ENCODE measurements around the gene STAMBP.

STAMBP gene

DNA sequence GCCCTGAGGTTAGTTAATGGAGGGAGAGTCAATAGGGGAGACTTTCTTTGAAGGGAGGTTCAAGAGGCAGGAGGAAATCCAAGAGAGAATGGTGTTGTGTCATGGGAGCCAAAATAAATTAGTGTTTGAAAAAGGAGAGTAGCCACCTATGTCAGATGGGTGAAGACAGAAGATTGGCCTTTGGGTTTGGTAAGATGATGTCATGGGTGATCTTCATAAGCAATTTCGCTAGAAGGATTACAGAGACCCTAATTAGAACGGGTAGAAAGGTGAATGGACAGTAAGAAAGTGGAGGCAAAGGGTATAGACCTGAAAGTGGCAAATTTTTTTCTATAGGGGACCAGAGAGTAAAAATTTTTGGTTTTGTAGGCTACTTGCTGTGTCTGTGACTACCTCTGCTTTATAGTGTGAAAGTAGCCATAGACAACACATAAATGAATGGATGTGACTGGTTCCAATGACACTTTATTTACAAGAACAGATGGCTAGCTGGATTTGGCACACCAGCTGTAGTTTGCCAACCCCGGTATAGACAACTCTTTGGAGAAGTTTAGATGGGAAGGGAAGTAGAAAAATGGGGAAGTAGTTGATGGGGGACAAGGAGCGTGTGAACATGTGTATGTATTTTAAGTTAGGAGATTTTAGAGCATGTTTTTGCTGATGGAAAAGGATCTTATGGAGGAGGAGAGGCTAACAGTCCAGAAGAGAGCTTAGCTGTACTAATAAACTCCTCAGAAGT is 9.3 kb downstream of the STAMBP start:
- Histone ChIP-seq H3K27ac (ENCODE audit: low read depth, low read length) (no peak overlapping the region), H3K4me1 (ENCODE audit: control insufficient read depth, insufficient read depth, low read length) (no peaks in the 10 kb centered on the region), H3K4me3 (ENCODE audit: low read depth, low read length) (no peak overlapping the region), H3K9me3 (ENCODE audit: control insufficient read depth, insufficient read depth, low read length) (no peaks in the 10 kb centered on the region), H3K36me3 (ENCODE audit: control insufficient read depth, insufficient read depth, low read length) (peaks cover 61% of the 10 kb centered on the region), H3K27me3 (ENCODE audit: control insufficient read depth, insufficient read depth, low read length) (no peaks in the 10 kb centered on the region), H3K9ac (ENCODE audit: low read depth, low read length) (no peak overlapping the region)

DNA sequence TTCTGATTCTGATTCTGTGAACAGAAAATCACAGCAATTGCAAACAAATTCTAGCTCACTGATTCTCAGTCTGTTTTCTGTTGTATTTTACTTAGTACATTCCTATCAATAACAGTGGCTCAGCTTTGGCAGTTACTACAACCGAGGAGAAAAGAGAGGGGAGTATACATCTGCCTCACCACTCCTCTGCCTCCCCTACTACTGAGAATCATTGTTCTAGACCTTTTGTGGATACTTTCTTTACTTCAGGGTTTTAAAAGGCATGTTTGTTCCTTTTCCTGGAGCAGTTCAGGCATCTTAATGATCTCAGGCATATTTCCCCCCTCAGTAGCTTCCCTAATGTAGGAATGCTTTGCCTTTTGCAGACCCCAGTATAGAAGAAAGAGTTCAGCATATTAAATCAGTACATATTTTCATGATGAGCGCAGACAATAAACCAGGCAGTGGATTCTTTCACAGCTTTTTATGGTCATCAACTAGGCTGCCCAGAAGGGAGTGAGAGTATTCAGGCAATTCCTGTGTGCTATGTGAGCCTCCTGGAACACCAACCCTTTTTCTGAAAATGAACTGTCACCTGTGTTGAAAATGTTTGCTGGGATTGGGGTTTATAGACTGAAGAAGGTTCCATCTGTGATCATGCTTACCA is 10.3 kb downstream of the STAMBP start:
- Histone ChIP-seq H3K9ac (ENCODE audit: low read depth, low read length) (no peak overlapping the region), H3K36me3 (ENCODE audit: control insufficient read depth, insufficient read depth, low read length) (peaks cover 59% of the 10 kb centered on the region), H3K4me3 (ENCODE audit: low read depth, low read length) (no peak overlapping the region), H3K27ac (ENCODE audit: low read depth, low read length) (no peak overlapping the region), H3K27me3 (ENCODE audit: control insufficient read depth, insufficient read depth, low read length) (no peaks in the 10 kb centered on the region), H3K4me1 (ENCODE audit: control insufficient read depth, insufficient read depth, low read length) (no peaks in the 10 kb centered on the region), H3K9me3 (ENCODE audit: control insufficient read depth, insufficient read depth, low read length) (no peaks in the 10 kb centered on the region)

DNA sequence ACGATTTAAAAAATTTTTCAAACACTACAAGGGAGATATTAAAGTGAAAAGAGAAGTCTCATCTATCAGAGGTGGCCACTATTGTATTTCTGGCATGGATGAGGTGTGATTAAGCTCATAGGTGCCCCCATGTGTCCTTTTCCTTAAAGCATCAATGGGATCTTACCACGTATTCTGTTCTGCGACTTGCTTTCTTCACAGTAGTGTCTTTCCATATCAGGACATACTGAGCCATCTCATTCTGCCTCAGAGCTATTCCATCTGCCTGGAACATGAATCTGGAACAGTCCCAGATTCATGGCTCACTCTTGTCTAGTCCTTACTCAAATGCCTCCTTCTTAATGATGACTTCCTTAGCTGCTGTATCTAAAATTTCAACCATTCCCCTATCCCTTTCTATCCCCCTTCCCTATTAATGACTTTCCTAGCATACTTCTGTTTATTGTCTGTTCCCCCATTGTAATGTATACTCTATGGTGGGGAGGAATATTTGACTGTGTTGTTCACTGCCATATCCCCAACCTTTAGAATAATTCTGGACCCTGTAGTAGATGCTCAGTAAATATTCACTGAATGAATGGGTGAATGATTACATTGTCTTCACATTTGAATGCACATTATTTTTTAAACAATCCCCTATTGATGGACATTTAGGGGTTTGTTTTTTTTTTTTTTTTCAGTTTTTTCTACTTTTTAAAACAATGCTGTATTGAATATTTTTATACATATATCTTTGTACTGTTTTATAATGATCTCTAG is 11.1 kb downstream of the STAMBP start:
- H3K27me3 ChIP-seq (ENCODE audit: control insufficient read depth, insufficient read depth, low read length), result no peaks in the 10 kb centered on the region
- H3K27ac ChIP-seq (ENCODE audit: low read depth, low read length), result no peak overlapping the region
- no peak overlapping the region for H3K9ac ChIP-seq (ENCODE audit: low read depth, low read length)
- peaks cover 61% of the 10 kb centered on the region for H3K36me3 ChIP-seq (ENCODE audit: control insufficient read depth, insufficient read depth, low read length)
- H3K9me3 ChIP-seq (ENCODE audit: control insufficient read depth, insufficient read depth, low read length), result no peaks in the 10 kb centered on the region
- H3K4me1 ChIP-seq (ENCODE audit: control insufficient read depth, insufficient read depth, low read length), result no peaks in the 10 kb centered on the region
- no peak overlapping the region for H3K4me3 ChIP-seq (ENCODE audit: low read depth, low read length)

DNA sequence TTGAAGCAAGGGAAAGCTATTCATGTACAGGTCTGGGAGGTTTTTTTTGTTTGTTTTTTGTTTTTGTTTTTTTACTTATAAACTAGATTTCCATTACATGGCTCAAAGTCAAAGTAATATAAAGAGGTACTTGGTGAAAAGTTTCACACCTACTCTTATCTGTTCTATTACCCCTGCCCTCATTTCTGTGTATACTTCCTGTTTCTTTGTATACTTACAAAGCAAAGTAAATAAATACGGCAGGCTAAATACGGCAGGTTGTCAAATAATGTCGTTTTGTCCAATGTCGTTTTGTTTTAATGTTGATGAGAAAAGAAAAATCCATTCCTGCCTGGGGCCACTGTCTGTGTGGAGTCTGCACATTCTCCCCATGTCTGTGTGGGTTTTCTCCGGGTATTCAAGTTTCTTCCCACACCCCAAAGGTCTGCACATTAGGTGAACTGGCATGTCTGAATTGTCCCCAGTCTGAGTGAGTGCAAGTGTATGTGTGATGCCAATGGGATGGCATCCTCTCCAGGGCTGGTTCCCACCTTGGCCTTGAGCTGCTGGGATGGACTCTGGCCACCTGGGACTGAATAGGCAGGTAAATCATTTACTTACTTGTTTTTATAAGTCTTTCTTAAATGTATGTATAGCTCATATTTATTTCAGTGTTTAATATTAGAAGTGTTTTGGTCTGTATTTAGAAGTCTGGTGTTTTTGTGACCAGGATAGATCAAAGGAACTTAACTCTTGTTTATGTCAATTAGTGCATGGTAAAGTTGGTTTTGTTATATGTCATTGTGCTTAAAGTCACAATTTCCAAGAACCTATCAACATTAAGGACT is 13.4 kb downstream of the STAMBP start:
- H3K27ac ChIP-seq (ENCODE audit: low read depth, low read length), result no peak overlapping the region
- no peaks in the 10 kb centered on the region for H3K4me1 ChIP-seq (ENCODE audit: control insufficient read depth, insufficient read depth, low read length)
- peaks cover 78% of the 10 kb centered on the region for H3K36me3 ChIP-seq (ENCODE audit: control insufficient read depth, insufficient read depth, low read length)
- H3K9me3 ChIP-seq (ENCODE audit: control insufficient read depth, insufficient read depth, low read length), result no peaks in the 10 kb centered on the region
- H3K4me3 ChIP-seq (ENCODE audit: low read depth, low read length), result no peak overlapping the region
- no peaks in the 10 kb centered on the region for H3K27me3 ChIP-seq (ENCODE audit: control insufficient read depth, insufficient read depth, low read length)
- H3K9ac ChIP-seq (ENCODE audit: low read depth, low read length), result no peak overlapping the region

DNA sequence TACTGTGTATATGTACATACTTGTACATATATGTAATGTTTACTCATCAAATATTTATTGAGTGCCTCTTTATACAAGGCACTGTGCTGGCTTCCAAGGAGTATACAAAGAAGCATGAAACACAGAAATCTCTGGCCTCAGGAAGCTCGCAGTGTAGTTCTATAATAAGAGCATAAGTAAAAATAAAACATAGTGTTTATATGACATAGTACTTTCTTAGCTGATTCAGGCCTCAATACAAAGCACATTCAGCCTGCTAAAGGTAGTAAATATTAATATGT is 13.9 kb downstream of the STAMBP start:
- H3K4me3 ChIP-seq (ENCODE audit: low read depth, low read length), result no peak overlapping the region
- H3K9ac ChIP-seq (ENCODE audit: low read depth, low read length), result no peak overlapping the region
- no peaks in the 10 kb centered on the region for H3K9me3 ChIP-seq (ENCODE audit: control insufficient read depth, insufficient read depth, low read length)
- no peaks in the 10 kb centered on the region for H3K27me3 ChIP-seq (ENCODE audit: control insufficient read depth, insufficient read depth, low read length)
- no peak overlapping the region for H3K27ac ChIP-seq (ENCODE audit: low read depth, low read length)
- H3K36me3 ChIP-seq (ENCODE audit: control insufficient read depth, insufficient read depth, low read length), result peaks cover 84% of the 10 kb centered on the region
- no peaks in the 10 kb centered on the region for H3K4me1 ChIP-seq (ENCODE audit: control insufficient read depth, insufficient read depth, low read length)

DNA sequence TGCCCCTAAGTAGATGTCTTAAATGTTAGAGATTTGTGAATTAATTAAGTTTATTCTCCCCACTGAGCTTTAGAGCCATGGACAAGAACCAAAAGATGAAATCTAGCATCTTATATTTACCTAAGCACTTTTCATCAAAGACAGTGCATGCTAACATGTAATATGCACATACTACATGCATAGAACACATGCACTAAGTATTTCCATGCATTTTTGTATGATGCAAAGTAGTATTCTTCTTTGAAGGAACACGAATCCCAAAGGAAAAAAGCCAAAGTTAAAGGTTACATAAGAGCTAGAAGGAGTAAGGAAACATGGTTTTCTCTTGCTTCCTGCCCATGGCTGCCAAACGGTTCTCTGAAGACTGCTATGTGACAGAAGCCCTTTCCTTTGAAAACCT is 15.3 kb downstream of the STAMBP start:
- Histone ChIP-seq H3K36me3 (ENCODE audit: control insufficient read depth, insufficient read depth, low read length) (peaks cover 87% of the 10 kb centered on the region), H3K9me3 (ENCODE audit: control insufficient read depth, insufficient read depth, low read length) (no peaks in the 10 kb centered on the region), H3K27ac (ENCODE audit: low read depth, low read length) (no peak overlapping the region), H3K4me1 (ENCODE audit: control insufficient read depth, insufficient read depth, low read length) (no peaks in the 10 kb centered on the region), H3K4me3 (ENCODE audit: low read depth, low read length) (no peak overlapping the region), H3K9ac (ENCODE audit: low read depth, low read length) (no peak overlapping the region), H3K27me3 (ENCODE audit: control insufficient read depth, insufficient read depth, low read length) (no peaks in the 10 kb centered on the region)

DNA sequence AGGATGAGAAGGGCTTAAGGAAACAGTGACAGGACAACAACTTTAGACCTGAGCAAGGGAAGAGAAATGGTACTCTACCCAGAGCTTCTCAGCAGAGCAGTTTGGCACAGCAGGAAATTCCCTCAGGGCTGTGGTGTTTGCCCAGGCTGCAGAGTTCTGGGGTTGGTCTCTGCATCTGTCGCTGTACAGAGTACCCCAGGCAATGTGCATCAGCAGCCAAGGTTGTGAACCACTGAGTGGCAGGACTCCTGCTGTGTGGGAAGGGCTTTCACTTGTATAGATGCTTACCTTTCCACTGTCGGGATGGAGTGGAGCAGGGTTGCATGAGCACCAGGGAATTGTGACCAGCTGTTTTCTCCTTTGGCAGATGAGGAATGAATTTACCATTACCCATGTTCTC is 21.2 kb downstream of the STAMBP start:
- H3K36me3 ChIP-seq (ENCODE audit: control insufficient read depth, insufficient read depth, low read length), result peaks cover 95% of the 10 kb centered on the region
- no peaks in the 10 kb centered on the region for H3K27me3 ChIP-seq (ENCODE audit: control insufficient read depth, insufficient read depth, low read length)
- no peaks in the 10 kb centered on the region for H3K4me1 ChIP-seq (ENCODE audit: control insufficient read depth, insufficient read depth, low read length)
- no peaks in the 10 kb centered on the region for H3K9me3 ChIP-seq (ENCODE audit: control insufficient read depth, insufficient read depth, low read length)
- H3K9ac ChIP-seq (ENCODE audit: low read depth, low read length), result no peak overlapping the region
- H3K27ac ChIP-seq (ENCODE audit: low read depth, low read length), result no peak overlapping the region
- H3K4me3 ChIP-seq (ENCODE audit: low read depth, low read length), result no peak overlapping the region

DNA sequence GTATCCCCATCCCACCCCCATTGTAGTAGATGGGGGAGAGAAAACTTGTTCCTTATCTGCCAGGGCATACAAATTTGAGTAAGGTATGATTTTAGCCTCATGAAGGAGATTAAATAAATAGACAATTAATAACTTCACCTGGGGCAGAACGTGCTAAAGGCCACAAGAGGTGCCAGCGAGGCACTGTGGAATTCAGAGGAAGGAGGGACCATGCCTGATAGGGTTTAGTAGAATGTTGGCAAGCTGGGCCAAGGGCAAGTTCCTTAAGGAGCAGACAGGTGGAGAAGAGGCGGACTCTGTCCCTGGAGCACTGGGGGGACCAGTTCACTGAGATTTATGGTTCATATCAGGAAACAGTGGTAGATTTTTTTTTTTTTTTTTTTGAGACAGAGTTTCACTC is 22.5 kb downstream of the STAMBP start:
- Histone ChIP-seq H3K9me3 (ENCODE audit: control insufficient read depth, insufficient read depth, low read length) (no peaks in the 10 kb centered on the region), H3K9ac (ENCODE audit: low read depth, low read length) (no peak overlapping the region), H3K27me3 (ENCODE audit: control insufficient read depth, insufficient read depth, low read length) (no peaks in the 10 kb centered on the region), H3K36me3 (ENCODE audit: control insufficient read depth, insufficient read depth, low read length) (peaks cover 95% of the 10 kb centered on the region), H3K27ac (ENCODE audit: low read depth, low read length) (no peak overlapping the region), H3K4me1 (ENCODE audit: control insufficient read depth, insufficient read depth, low read length) (no peaks in the 10 kb centered on the region), H3K4me3 (ENCODE audit: low read depth, low read length) (no peak overlapping the region)

DNA sequence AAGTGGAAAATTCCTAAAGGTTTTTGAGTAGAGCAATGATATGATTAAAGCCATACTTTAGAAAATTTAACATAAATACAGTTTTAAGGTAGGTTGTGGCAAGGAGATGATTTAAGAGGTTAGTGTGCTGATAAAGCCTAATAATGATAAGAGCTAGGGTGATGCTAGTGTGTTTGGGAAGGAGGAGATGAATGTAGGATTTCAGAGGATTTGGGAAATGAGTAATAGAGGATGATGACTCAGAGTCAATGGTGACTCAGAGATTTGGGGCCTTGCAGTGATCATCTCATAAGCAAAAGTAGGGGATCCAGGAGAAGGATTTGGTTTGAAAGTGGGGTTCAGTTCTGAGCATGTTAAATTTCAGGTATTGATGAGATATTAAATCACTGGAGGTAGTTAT is 23.3 kb downstream of the STAMBP start:
- no peak overlapping the region for H3K4me3 ChIP-seq (ENCODE audit: low read depth, low read length)
- peaks cover 95% of the 10 kb centered on the region for H3K36me3 ChIP-seq (ENCODE audit: control insufficient read depth, insufficient read depth, low read length)
- H3K27me3 ChIP-seq (ENCODE audit: control insufficient read depth, insufficient read depth, low read length), result no peaks in the 10 kb centered on the region
- no peaks in the 10 kb centered on the region for H3K4me1 ChIP-seq (ENCODE audit: control insufficient read depth, insufficient read depth, low read length)
- H3K9ac ChIP-seq (ENCODE audit: low read depth, low read length), result no peak overlapping the region
- no peak overlapping the region for H3K27ac ChIP-seq (ENCODE audit: low read depth, low read length)
- H3K9me3 ChIP-seq (ENCODE audit: control insufficient read depth, insufficient read depth, low read length), result no peaks in the 10 kb centered on the region

DNA sequence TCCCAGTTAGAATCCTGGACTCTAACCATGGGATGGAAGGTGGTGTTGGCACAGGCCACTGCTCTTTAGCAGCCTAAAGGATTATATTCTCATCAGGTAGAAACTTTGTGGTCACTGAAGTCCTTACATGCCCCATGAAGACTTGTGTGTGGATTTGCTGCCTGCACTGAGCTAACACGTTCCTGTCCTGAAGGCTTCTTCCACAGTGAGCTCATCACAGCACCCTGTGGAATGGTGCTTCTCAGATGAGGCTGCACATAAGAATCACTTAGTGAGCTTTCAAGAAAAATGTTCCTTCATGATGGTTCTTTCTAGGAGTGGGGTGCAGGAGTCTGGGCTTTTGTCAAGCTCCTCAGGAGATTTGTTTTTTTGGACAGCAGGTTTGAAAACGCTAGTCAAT is 26.8 kb downstream of the STAMBP start:
- Histone ChIP-seq H3K4me3 (ENCODE audit: low read depth, low read length) (no peak overlapping the region), H3K36me3 (ENCODE audit: control insufficient read depth, insufficient read depth, low read length) (peaks cover 90% of the 10 kb centered on the region)

More for the DNA sequence above, 26.8 kb downstream of the STAMBP start:
- H3K27ac ChIP-seq (ENCODE audit: low read depth, low read length), result no peak overlapping the region
- no peaks in the 10 kb centered on the region for H3K9me3 ChIP-seq (ENCODE audit: control insufficient read depth, insufficient read depth, low read length)
- no peaks in the 10 kb centered on the region for H3K27me3 ChIP-seq (ENCODE audit: control insufficient read depth, insufficient read depth, low read length)
- H3K9ac ChIP-seq (ENCODE audit: low read depth, low read length), result no peak overlapping the region
- no peaks in the 10 kb centered on the region for H3K4me1 ChIP-seq (ENCODE audit: control insufficient read depth, insufficient read depth, low read length)

All from HUES48 (cell line).